ENCODE measurements around the gene SCARB1.

DNA sequence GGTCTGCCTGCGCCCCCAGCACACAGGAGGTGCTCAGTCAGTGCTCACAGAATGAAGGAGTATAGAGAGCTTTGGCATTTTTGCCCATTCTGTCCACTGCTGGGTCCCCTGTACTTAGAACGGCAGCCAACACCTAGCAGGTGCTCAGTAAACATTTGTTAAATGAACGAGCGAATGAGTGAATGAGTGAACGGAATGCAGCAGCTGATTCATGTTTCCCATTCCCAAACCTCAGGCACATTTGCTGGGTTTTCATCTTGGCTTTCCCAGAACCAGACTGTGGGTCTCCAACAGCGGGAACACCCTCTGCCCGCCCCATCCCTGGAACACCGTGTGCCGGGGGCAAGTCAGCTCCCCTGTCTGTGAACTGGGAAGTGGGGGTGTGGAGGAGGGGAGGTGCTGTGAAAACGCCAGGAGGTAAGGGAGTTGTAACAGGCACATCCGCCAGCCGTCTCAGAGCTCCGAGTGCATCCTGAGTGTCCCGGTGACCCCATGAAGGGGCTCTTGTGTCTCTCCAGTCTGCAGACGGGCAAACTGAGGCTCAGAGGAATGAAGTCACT, 47.3 kb downstream of the SCARB1 start:
- TF ChIP-seq, protein P1, sequence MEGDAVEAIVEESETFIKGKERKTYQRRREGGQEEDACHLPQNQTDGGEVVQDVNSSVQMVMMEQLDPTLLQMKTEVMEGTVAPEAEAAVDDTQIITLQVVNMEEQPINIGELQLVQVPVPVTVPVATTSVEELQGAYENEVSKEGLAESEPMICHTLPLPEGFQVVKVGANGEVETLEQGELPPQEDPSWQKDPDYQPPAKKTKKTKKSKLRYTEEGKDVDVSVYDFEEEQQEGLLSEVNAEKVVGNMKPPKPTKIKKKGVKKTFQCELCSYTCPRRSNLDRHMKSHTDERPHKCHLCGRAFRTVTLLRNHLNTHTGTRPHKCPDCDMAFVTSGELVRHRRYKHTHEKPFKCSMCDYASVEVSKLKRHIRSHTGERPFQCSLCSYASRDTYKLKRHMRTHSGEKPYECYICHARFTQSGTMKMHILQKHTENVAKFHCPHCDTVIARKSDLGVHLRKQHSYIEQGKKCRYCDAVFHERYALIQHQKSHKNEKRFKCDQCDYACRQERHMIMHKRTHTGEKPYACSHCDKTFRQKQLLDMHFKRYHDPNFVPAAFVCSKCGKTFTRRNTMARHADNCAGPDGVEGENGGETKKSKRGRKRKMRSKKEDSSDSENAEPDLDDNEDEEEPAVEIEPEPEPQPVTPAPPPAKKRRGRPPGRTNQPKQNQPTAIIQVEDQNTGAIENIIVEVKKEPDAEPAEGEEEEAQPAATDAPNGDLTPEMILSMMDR (IDR thresholded peaks at IDR 0.05) = no peak
- TF ChIP-seq POLR2A (IDR thresholded peaks at IDR 0.05) = no peak

All from body of pancreas (tissue), 4 donors.